SH-SY5Y (cell line): Measurements from ENCODE around the gene FRMD8.

Source experiments
- GATA2 ChIP-seq: IDR thresholded peaks from 2 replicates; pipeline ENCODE4 v1.6.1; 2011; ENCODE audit warnings: mild to moderate bottlenecking, low read depth, low read length
- GATA3 ChIP-seq: IDR thresholded peaks from 2 replicates; pipeline ENCODE4 v1.6.1; 2011; ENCODE audit warnings: low read depth, mild to moderate bottlenecking, low read length, moderate library complexity

DNA sequence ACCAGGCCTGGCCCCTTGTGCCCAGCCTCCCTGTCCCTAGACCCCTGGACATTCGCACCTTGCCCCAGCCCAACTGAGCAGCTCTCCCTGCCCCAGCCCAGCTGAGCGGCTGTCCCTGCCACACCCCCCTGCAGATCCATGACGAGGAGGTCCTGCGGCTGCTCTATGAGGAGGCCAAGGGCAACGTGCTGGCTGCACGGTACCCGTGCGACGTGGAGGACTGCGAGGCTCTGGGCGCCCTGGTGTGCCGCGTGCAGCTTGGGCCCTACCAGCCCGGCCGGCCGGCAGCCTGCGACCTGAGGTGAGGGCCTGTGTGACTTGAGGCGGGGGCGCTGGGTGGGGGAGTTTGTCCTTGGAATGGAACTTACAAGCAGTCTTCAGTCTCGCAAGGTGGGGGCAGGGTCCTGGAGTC lies 7.7 kb downstream of the FRMD8 start:
- TF ChIP-seq GATA2 (no peak), GATA3 (no peak)
